HEK293 (cell line): ENCODE data around the gene AFAP1L2.

Experiments used
- ELK4 ChIP-seq: IDR thresholded peaks from 2 replicates; pipeline ENCODE4 v1.6.1; 2011; ENCODE audit warnings: mild to moderate bottlenecking, low read depth, low read length, borderline replicate concordance
- REST ChIP-seq: fragments of 450-650 bp; formaldehyde crosslinking; IDR thresholded peaks from 2 replicates; pipeline ENCODE4 v1.5.1; 2016; ENCODE audit warnings: missing biosample characterization, missing genetic modification characterization
- ZBTB10 ChIP-seq: fragments of 450-650 bp; formaldehyde crosslinking; IDR thresholded peaks from 2 replicates; pipeline ENCODE4 v1.5.1; 2016; ENCODE audit warnings: missing biosample characterization, missing genetic modification characterization
- ZNF175 ChIP-seq: fragments of 450-650 bp; formaldehyde crosslinking; IDR thresholded peaks from 2 replicates; pipeline ENCODE4 v1.5.1; 2016; ENCODE audit warnings: missing biosample characterization, missing genetic modification characterization
- ZNF501 ChIP-seq: fragments of 450-650 bp; formaldehyde crosslinking; IDR thresholded peaks from 2 replicates; pipeline ENCODE4 v1.5.1; 2016; ENCODE audit warnings: missing biosample characterization, missing genetic modification characterization
- TF ChIP-seq, protein P1 (sequence below): fragments of 450-650 bp; formaldehyde crosslinking; IDR thresholded peaks from 2 replicates; pipeline ENCODE4 v1.5.1; 2016; ENCODE audit warnings: missing biosample characterization, missing genetic modification characterization

DNA sequence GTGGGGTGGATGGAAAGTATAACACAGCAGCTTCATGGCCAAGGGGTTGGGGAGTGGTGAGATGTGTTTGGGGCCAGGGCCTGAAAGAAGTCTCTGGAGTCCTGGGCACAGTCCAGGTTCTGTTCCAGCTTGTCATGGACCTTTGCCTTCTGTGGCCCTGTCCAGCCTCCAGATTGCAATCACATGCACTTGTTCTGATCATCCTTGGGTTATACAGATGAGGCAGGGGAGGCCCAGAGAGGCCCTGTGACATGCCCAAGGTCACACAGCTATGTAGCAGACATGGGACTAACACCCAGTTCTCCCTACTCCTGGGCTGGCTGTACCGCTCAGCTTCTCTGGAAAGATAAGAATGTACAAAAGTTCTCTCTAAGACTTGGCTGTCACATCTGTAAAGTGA is 153.6 kb downstream of the AFAP1L2 start:
- TF ChIP-seq ELK4 (no peak), ZNF501 (no peak), REST (tag by site-specific recombination) (no peak), ZNF175 (tag by site-specific recombination) (no peak), ZBTB10 (tag by site-specific recombination) (no peak)
- TF ChIP-seq, protein P1, sequence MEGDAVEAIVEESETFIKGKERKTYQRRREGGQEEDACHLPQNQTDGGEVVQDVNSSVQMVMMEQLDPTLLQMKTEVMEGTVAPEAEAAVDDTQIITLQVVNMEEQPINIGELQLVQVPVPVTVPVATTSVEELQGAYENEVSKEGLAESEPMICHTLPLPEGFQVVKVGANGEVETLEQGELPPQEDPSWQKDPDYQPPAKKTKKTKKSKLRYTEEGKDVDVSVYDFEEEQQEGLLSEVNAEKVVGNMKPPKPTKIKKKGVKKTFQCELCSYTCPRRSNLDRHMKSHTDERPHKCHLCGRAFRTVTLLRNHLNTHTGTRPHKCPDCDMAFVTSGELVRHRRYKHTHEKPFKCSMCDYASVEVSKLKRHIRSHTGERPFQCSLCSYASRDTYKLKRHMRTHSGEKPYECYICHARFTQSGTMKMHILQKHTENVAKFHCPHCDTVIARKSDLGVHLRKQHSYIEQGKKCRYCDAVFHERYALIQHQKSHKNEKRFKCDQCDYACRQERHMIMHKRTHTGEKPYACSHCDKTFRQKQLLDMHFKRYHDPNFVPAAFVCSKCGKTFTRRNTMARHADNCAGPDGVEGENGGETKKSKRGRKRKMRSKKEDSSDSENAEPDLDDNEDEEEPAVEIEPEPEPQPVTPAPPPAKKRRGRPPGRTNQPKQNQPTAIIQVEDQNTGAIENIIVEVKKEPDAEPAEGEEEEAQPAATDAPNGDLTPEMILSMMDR (tag by site-specific recombination): no peak
